ENCODE results near the gene ADGRG7.
"Not testable (repeated sequence)": the region's sequence is repeated elsewhere in the genome, so short reads cannot be mapped to it uniquely, and the experiment has no call there.

The ADGRG7 gene

GRCh38 chr3:100609305-100609704 is at the start of gene ADGRG7:
Gene ADGRG7 (plus strand): TSS chr3:100609601. CDS start chr3:100609857, 256 bp downstream.
- DNase-seq = no peak

- no peak for DNase-seq
Measured at GRCh38 chr3:100560426-100560825, 49.0 kb upstream of the ADGRG7 start.

DNA sequence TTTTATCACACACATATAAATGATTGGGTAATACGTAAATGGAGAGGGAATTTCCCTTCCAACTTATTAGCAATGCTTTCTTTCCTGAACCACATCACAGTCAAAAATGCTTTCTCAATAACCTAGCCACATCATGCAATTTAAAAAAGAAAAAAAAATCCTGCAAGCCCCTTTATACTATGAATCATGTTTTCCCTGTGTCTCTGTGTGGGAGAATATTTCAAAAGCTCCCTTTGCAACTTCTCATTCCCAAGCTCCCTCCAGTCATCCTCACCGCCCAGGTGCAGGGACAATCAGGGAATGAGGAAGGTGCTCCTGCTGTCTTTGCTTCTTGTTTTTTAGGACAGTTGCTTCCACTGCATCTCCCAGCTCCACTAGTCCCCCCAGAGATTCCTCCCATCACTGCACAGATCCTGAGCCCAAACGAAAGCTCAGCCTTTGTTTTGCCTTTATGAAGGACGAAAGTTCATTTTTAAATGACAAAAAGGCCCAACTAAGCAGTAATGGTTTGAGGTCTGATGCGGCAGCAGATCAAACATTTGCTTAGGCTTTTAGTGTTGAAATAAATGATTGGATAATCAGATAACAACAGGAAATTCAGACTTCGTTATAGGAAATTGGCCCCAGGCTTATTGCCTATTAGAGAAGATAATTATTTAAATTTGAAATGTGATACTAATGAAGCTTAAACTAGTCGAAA is 47.8 kb upstream of the ADGRG7 start:
- DNase-seq = no peak

DNA sequence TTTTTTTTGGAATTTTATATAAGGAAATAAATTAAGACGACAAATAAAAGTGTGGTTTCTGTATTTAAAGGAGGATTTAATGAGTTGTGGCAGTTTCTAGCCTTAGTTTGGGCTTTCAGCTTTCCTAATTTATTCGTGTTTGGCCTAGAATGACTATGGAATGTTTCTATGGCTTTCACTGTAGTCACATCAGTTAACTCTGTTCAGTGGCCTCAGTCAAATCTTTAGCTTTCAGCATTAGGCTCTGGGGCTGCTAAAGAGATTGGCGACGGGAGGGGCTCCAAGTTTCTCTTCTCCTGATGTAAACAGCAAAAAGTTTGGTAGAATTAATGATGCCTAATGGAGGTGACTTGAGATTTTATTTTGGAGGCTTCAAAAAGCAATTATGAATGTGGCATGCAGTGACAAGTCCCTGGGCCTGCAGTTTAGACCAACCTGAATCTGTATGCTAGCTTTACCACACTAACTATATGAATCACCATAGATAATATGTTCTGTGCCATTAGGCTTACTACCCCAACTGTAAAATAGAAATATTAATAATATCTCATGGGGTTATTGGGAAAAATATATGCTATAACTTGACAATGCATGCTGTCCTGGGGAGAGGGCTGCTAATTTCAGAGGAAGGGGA is 47.1 kb upstream of the ADGRG7 start:
- no peak for DNase-seq

DNA sequence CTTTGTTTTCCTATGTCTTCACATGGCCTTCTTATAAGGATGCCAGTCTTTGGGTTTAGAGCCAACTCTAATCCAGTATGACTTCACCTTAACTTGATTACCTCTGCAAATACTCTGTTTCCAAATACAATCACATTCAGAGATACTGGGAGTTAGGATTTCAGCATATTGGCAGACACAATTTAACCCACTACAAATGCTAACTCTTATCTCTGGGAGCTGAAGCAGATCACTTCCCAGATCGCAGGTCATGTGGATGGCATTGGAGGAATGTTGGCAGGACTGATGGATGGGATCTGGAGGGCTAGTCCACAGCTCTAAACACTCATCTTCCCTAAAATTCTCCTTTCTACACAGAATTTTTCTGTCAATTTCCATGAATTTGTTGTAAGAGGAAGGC is 46.2 kb upstream of the ADGRG7 start:
- DNase-seq = no peak

- DNase-seq = no peak
Measured at GRCh38 chr3:100563652-100564211, 45.7 kb upstream of the ADGRG7 start.

- DNase-seq = no peak
Measured at GRCh38 chr3:100570811-100571210, 38.6 kb upstream of the ADGRG7 start.

GRCh38 chr3:100574536-100574935 is 34.9 kb upstream of the ADGRG7 start:
- no peak for DNase-seq

GRCh38 chr3:100575704-100576103 is 33.7 kb upstream of the ADGRG7 start:
- DNase-seq = no peak

DNA sequence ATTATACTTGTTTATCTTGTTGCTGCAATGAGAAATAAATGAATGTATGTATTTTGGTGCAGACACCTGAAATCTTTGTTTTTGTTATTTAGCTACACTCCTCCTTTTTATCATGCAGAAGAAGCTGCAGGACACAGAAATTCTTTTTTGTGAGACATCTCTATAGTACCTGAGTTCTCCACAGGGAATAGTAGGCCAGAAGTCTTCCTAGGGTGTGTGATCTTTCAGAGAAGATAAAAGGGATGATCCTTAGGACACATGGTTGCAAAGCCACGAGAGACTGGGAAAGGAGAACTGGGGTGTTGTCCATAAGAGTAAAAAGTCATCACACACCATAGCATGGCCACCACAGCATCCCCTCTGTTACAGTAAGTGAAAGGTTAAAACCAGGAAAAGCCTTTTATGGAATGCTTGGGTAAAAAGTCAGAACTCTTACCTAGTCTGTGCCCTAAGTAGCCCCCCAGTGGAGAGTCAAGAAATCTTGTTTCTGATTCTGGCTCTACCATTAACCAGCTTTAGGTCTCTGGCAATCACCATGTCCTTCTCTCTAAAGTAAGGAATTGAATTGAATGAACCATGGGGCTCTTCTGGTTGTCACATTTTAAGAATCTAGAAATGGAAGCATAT is 31.9 kb upstream of the ADGRG7 start:
- DNase-seq = no peak

GRCh38 chr3:100578646-100579045 is 30.8 kb upstream of the ADGRG7 start:
- DNase-seq = no peak

GRCh38 chr3:100580147-100580546 is 29.3 kb upstream of the ADGRG7 start:
- DNase-seq = no peak

GRCh38 chr3:100581650-100582049 is 27.8 kb upstream of the ADGRG7 start:
- DNase-seq = no peak

GRCh38 chr3:100582157-100582556 is 27.2 kb upstream of the ADGRG7 start:
- DNase-seq = not testable (repeated sequence)

GRCh38 chr3:100584101-100584660 is 25.2 kb upstream of the ADGRG7 start:
- DNase-seq = no peak

DNA sequence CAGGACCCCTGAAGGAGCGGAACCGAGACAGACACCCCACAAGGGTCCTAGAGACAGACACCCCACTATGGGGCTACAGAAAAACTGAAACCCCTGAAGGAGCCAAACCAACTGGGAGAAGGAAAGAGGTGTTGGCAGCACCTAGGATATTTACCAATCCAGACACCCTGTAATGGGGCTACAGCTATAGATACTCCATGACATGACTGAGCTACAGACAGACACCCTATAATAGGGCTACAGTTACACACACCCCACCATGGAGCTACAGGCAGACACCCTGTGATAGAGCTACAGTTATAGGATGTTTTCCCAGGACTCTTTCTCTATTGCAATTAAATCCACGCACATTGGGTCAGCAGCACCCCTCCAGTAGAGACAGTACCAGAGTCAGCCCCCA is 22.6 kb upstream of the ADGRG7 start:
- no peak for DNase-seq

DNA sequence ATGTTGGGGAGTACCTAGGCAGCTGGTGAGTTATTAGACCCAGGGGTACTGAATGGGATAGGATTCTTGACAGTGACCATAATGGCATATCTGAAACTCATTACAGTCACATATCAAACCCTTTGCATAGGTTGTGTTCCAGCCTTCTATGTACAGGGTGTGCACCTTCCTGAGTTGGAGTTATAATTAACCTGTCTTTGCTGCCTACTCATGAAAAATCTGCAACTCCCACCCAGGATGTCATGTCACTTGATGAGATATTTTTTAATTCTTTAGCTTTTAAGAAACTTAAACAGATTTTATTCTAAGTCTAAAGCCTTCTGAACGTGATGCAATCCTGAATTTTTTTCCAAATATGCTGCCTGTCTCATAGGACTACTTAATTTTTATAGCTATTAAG is 21.1 kb upstream of the ADGRG7 start:
- no peak for DNase-seq

DNA sequence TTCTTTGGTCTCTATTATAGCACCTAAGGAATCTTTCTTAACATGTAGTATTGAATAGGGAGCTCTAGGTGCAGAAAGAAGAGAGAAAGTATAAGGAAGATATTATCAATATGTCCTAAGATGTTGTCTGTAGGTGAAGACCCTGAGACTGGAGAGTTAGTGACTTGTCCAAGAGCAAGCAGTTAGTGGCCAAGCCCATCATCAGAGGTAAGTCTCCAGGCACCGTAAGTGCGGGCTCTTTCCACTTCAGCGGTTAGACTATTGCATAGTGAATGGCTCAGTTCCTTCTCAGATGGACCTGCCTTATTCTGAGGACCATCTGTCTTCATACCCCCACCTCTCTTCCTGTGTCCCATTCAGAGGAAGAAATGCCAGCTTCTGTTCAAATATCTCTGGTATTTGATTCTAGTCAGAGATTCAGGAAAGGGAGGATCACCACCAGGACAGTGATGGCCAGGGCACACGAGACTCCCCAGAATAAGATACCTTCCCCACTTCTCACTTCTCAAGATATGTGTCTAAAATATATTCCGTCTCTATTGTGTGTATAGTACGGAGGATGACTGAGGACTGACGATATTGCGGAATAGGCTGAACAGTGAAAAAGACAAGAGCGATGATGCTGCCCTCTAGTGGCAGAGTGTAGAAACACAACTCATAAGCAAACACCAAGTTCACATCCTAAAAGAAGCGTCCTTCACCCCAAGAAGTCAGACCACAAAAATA is 19.1 kb upstream of the ADGRG7 start:
- peak; percentile 67 for DNase-seq

DNA sequence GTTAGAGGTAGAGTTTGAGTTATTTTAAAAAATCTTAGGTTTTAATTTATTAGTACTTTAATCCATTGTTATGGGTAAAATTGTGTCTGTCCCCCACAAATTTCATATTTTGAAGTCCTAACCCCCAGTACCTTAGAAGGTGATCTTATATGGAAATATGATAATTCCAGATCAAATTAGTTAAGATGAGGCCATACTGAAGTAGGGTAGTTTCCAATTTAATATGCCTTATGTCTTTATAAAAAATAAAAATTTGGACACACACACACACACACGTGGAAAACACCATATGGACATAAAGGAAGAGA is 18.6 kb upstream of the ADGRG7 start:
- no peak for DNase-seq

DNA sequence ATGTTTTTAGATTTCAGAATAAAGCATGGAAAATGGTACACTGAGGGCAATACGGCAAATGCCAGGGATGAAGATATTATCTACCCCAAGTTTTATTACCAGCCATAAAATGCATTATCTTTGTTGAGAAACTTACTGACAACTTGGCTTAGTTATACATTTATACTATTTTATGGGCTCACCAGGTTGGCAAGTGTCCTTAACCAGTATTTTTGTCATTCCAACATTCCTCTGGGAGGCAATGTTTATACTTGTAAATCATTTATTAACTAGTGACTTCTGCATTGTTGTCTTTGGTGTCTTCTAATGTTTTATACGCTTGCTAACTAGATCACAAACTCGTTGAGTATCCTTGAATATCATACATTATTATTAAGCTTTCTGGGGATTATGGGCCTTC is 18.0 kb upstream of the ADGRG7 start:
- no peak for DNase-seq

- no peak for DNase-seq
Measured at GRCh38 chr3:100600181-100601042, 9.0 kb upstream of the ADGRG7 start.
